DND-41 (cell line): Measurements from ENCODE around the gene HADHA.
"Not testable (repeated sequence)": the region's sequence is repeated elsewhere in the genome, so short reads cannot be mapped to it uniquely, and the experiment has no call there.

Experiments used
- ATAC-seq: fragments of 200-7000 bp; cut with Tn5 transposase; 3 replicates; pipeline ENCODE4 v1.9.1; 2021; ENCODE audit warnings: low read depth; ENCODE audit not compliant: insufficient read depth
- DNase-seq: peaks from one replicate; pipeline ENCODE4 v3.0.0-alpha.2; 2020
- H2AFZ ChIP-seq: 2 replicates; pipeline ENCODE4 v1.6.0; 2012; ENCODE audit warnings: low read depth, low read length
- H3K27ac ChIP-seq: 2 replicates; pipeline ENCODE4 v1.5.1; 2012; ENCODE audit warnings: low read length, inconsistent platforms
- H3K27me3 ChIP-seq: fragments of 200-600 bp; sonication (generic); 2 replicates; pipeline ENCODE4 v1.6.0; 2012; ENCODE audit warnings: low read length, mild to moderate bottlenecking, inconsistent platforms; ENCODE audit not compliant: insufficient read depth, poor library complexity
- H3K36me3 ChIP-seq: 2 replicates; pipeline ENCODE4 v1.5.1; 2012; ENCODE audit warnings: low read length, inconsistent platforms; ENCODE audit not compliant: insufficient read depth
- H3K4me1 ChIP-seq: 2 replicates; pipeline ENCODE4 v1.5.1; 2012; ENCODE audit warnings: mild to moderate bottlenecking, low read length; ENCODE audit not compliant: insufficient read depth
- H3K4me2 ChIP-seq: 2 replicates; pipeline ENCODE4 v1.6.0; 2012; ENCODE audit warnings: mild to moderate bottlenecking, moderate library complexity, low read length, inconsistent platforms; ENCODE audit not compliant: insufficient read depth
- H3K4me3 ChIP-seq, 2 experiments: fragments of 200-600 bp in 1 of 2; shearing (Covaris generic) in 1 of 2; 2 replicates each; pipeline ENCODE4 v1.5.1; 2012 to 2016; ENCODE audit warnings: inconsistent platforms in 2 of 2, low read length in 2 of 2, mild to moderate bottlenecking in 2 of 2, low read depth in 1 of 2, moderate library complexity in 1 of 2
- H3K79me2 ChIP-seq: 2 replicates; pipeline ENCODE4 v1.6.0; 2012; ENCODE audit warnings: low read length, inconsistent platforms; ENCODE audit not compliant: insufficient read depth
- H3K9ac ChIP-seq: 2 replicates; pipeline ENCODE4 v1.6.0; 2012; ENCODE audit warnings: low read depth, mild to moderate bottlenecking, inconsistent platforms, low read length, moderate library complexity
- H3K9me3 ChIP-seq: 2 replicates; pipeline ENCODE4 v1.5.1; 2012; ENCODE audit warnings: low read length, moderate library complexity, mild to moderate bottlenecking, inconsistent platforms; ENCODE audit not compliant: insufficient read depth, severe bottlenecking
- H4K20me1 ChIP-seq: 2 replicates; pipeline ENCODE4 v1.6.0; 2012; ENCODE audit warnings: low read length; ENCODE audit not compliant: insufficient read depth
- CTCF ChIP-seq: IDR thresholded peaks from 2 replicates; pipeline ENCODE4 v1.5.1; 2012; ENCODE audit warnings: borderline replicate concordance, low read length, moderate library complexity, mild to moderate bottlenecking; ENCODE audit not compliant: poor library complexity, severe bottlenecking; ENCODE audit errors: extremely low read depth
- EZH2 ChIP-seq: IDR thresholded peaks from 3 replicates; pipeline ENCODE4 v1.6.1; 2012; ENCODE audit warnings: borderline replicate concordance, low read depth, mild to moderate bottlenecking, moderate library complexity, low read length, inconsistent platforms; ENCODE audit not compliant: severe bottlenecking

HADHA gene

DNA sequence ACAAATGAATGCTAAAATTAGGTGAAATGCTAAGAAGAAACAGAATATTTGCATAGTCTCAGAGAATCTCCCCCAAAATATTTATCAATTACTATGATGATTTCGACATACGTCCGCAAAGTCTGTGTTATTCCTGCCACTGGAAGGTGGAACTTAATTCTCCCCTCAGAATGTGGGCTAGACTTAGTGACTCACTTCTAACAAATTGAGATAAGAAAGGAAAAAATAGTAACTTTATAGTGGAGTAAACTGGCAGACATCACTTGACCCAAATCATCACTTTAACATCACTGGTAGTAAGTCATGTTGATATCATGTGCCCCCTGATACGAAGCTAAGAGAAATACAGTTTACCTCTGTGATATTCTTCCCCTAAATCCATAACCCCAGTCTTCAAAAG, 23.8 kb upstream of the HADHA start:
- Histone ChIP-seq H3K36me3 (peaks cover 13% of the 10 kb centered on the region; the same call in 1 of the 2 replicates), H3K4me3 (no peak overlapping the region), H3K27ac (no peak overlapping the region), H4K20me1 (no peaks in the 10 kb centered on the region), H3K9ac (no peak overlapping the region), H3K4me2 (no peak overlapping the region), H2AFZ (no peak overlapping the region), H3K79me2 (no peaks in the 10 kb centered on the region), H3K9me3 (no peaks in the 10 kb centered on the region), H3K27me3 (no peaks in the 10 kb centered on the region), H3K4me1 (no peaks in the 10 kb centered on the region)
- TF ChIP-seq CTCF: no peak
- TF ChIP-seq EZH2: no peak
- no peak for DNase-seq
- no peak for ATAC-seq

DNA sequence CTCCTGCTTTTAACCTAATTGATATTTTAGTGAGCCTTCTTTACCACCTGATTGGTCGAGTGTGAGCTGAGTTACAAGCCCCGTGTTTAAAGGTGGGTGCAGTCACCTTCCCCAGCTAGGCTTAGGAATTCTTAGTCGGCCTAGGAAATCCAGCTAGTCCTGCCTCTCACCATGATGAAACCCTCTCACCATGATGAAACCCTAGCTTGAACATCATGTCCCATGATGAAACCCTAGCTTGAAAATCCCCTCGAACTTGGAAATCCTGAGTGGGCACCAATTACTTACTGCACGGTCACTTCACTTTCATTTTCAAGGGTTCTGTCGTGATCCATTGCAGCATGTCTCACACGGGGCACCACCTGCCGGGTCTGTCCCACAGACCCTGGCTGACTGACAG, 14.4 kb upstream of the HADHA start:
- H4K20me1 ChIP-seq, H3K79me2 ChIP-seq, H3K9ac ChIP-seq, H3K9me3 ChIP-seq, H3K27ac ChIP-seq, ATAC-seq, DNase-seq, H2AFZ ChIP-seq, H3K4me2 ChIP-seq, H3K27me3 ChIP-seq, H3K4me3 ChIP-seq, H3K4me1 ChIP-seq: not testable (repeated sequence)
- peaks cover 38% of the 10 kb centered on the region for H3K36me3 ChIP-seq

DNA sequence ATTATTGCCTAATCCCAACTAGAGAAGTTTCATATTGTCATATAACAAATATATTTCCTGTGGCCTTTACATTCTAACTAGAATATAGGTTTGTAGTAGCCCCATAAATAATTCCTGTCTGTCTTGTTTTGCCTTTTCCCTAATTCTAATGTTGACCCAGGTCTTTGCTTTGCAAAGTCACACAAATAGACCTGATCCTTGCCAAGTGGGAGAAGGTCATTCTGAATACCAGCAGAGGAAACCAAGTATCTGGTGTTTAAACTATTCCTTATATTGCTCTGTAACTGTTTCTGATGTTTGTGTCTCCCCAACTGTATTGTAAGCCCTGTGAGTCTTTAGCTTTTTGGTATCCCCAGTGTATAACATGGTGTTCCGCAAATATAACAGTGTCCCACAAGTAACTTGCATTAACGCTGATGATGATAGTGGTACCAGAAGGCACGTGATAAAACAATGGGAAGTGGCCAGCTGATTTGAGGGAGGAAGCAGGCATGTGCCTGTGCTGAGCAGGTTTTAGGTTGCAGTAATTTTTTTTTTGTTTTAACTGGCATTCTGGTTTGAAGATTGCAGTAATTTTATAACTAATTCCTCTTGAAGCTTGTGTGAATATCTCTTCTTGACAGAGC, 11.4 kb upstream of the HADHA start:
- Histone ChIP-seq H3K4me1 (no peaks in the 10 kb centered on the region), H3K9me3 (no peaks in the 10 kb centered on the region), H2AFZ (no peak overlapping the region), H3K4me3 (no peak overlapping the region), H3K4me2 (no peak overlapping the region), H3K9ac (no peak overlapping the region), H3K27me3 (no peaks in the 10 kb centered on the region), H3K36me3 (peaks cover 31% of the 10 kb centered on the region), H4K20me1 (peaks cover 15% of the 10 kb centered on the region; the same call in 1 of the 2 replicates), H3K27ac (no peak overlapping the region), H3K79me2 (peaks cover 29% of the 10 kb centered on the region)
- DNase-seq (no peak), ATAC-seq (no peak)
- TF ChIP-seq EZH2 (no peak), CTCF (no peak)

DNA sequence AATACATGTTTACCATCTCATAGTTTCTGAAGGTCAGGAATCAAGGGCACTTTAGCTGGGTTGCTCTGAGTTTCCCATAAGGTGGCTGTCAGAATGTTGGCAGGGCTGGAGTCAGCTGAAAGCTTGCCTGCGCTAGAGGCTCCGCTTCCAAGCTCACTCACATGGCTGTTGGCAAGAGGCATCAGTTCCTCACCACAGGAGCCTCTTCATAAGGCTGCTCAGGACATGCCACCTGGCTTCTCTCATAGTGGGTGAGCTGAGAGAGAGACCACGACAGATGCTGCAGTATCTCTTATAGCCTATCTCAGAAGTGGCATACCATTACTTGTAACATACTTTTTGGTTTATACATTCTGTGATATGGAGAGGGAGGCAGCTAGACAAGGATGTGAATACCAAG, 7.5 kb upstream of the HADHA start:
- Histone ChIP-seq H3K27me3 (no peaks in the 10 kb centered on the region), H3K4me3 (no peak overlapping the region), H3K4me1 (peaks cover 6% of the 10 kb centered on the region), H3K27ac (no peak overlapping the region), H3K9me3 (no peaks in the 10 kb centered on the region), H2AFZ (no peak overlapping the region), H4K20me1 (peaks cover 17% of the 10 kb centered on the region; the same call in 1 of the 2 replicates), H3K79me2 (peaks cover 69% of the 10 kb centered on the region), H3K36me3 (0 out of 2 replicates have a peak, but pooled peaks cover 9% of the 10 kb centered on the region), H3K4me2 (no peak overlapping the region), H3K9ac (no peak overlapping the region)
- ATAC-seq (peak; percentile 98), DNase-seq (peak; percentile 53)
- TF ChIP-seq EZH2 (no peak), CTCF (no peak)
